ENCODE data around the gene GSTM5. TPM values are rescaled to one million over a fixed set of nuclear protein-coding genes. Genes with fewer than 3 reads are reported as not detected.
"Not testable (repeated sequence)": the region's sequence is repeated elsewhere in the genome, so short reads cannot be mapped to it uniquely, and the experiment has no call there.

GSTM5 gene
- total RNA-seq, 4 donors from 2014 or later, result 2.8 to 5.4 (median 3.0) TPM

GRCh38 chr1:109687641-109688499 is 24.2 kb upstream of the GSTM5 start, which contains the start of gene GSTM1:
Gene GSTM1, plus strand, starts transcription at chr1:109687817. Its CDS starts 57 bp downstream, at chr1:109687874.
- intact Hi-C loops (cut with DNase I), result no loop called here
- Histone ChIP-seq H3K4me3 (replicated peaks in 1 of 3) (peak within 1 kb of the TSS in 1 of 3 donors; percentile 26), H3K36me3 (no peaks in the 10 kb centered on the region), H3K27ac (peak within 1 kb of the TSS in 1 of 3 donors; percentile 36), H3K9me3 (no peaks in the 10 kb centered on the region), H3K4me1 (no peaks in the 10 kb centered on the region), H3K27me3 (no peaks in the 10 kb centered on the region)
- WGBS, 2 donors, result no CpG with 5 or more reads among the region's 46 CpGs
- TF ChIP-seq CTCF (IDR thresholded peaks at IDR 0.05) (peak in 1 of 6 experiments; percentile 28), POLR2A (IDR thresholded peaks at IDR 0.05) (no peak)
- DNase-seq, result no peak

- H3K4me3 ChIP-seq (replicated peaks in 1 of 3), result no peak overlapping the region
- WGBS, 2 donors, result no CpG with 5 or more reads among the region's 6 CpGs
- H3K4me1 ChIP-seq, result no peaks in the 10 kb centered on the region
- H3K27ac ChIP-seq, result no peak overlapping the region
- no peak for DNase-seq
- intact Hi-C loops (cut with DNase I), result no loop called here
- H3K36me3 ChIP-seq, result no peaks in the 10 kb centered on the region
- H3K27me3 ChIP-seq, result no peaks in the 10 kb centered on the region
- no peaks in the 10 kb centered on the region for H3K9me3 ChIP-seq
- TF ChIP-seq POLR2A (IDR thresholded peaks at IDR 0.05), result no peak
- TF ChIP-seq CTCF (IDR thresholded peaks at IDR 0.05), result no peak
Observed at GRCh38 chr1:109689844-109690405, 22.1 kb upstream of the GSTM5 start.

- no peak for TF ChIP-seq CTCF (IDR thresholded peaks at IDR 0.05)
- TF ChIP-seq POLR2A (IDR thresholded peaks at IDR 0.05), result no peak
- no peak overlapping the region for H3K27ac ChIP-seq
- H3K4me1 ChIP-seq, result no peaks in the 10 kb centered on the region
- no peak for DNase-seq
- H3K4me3 ChIP-seq (replicated peaks in 1 of 3), result no peak overlapping the region
- no peaks in the 10 kb centered on the region for H3K27me3 ChIP-seq
- no peaks in the 10 kb centered on the region for H3K36me3 ChIP-seq
- no CpG with 5 or more reads among the region's 6 CpGs for WGBS, 2 donors
- no peaks in the 10 kb centered on the region for H3K9me3 ChIP-seq
- intact Hi-C loops (cut with DNase I), result no loop called here
Observed at GRCh38 chr1:109691759-109692158, 20.3 kb upstream of the GSTM5 start.

- H3K9me3 ChIP-seq; H3K27me3 ChIP-seq; DNase-seq; intact Hi-C loops (cut with DNase I); H3K4me1 ChIP-seq; H3K36me3 ChIP-seq; H3K4me3 ChIP-seq (replicated peaks in 1 of 3); H3K27ac ChIP-seq: not testable (repeated sequence)
- WGBS, 2 donors, result no CpG with 5 or more reads among the region's 5 CpGs
Observed at GRCh38 chr1:109694400-109694799, 17.7 kb upstream of the GSTM5 start.

GRCh38 chr1:109695138-109695537 is 16.9 kb upstream of the GSTM5 start:
- H3K27ac ChIP-seq; H3K27me3 ChIP-seq; H3K9me3 ChIP-seq; intact Hi-C loops (cut with DNase I); H3K4me3 ChIP-seq (replicated peaks in 1 of 3); DNase-seq; H3K4me1 ChIP-seq; H3K36me3 ChIP-seq: not testable (repeated sequence)
- no CpG with 5 or more reads among the region's 3 CpGs for WGBS, 2 donors

- intact Hi-C loops (cut with DNase I), result no loop called here
- Histone ChIP-seq H3K4me3 (replicated peaks in 1 of 3) (no peak overlapping the region), H3K36me3 (no peaks in the 10 kb centered on the region), H3K27me3 (no peaks in the 10 kb centered on the region), H3K9me3 (no peaks in the 10 kb centered on the region), H3K27ac (no peak overlapping the region), H3K4me1 (no peaks in the 10 kb centered on the region)
- no peak for DNase-seq
- WGBS, 2 donors, result no CpG with 5 or more reads among the region's 4 CpGs
- TF ChIP-seq POLR2A (IDR thresholded peaks at IDR 0.05) (no peak), CTCF (IDR thresholded peaks at IDR 0.05) (no peak)
Observed at GRCh38 chr1:109697066-109697465, 15.0 kb upstream of the GSTM5 start.

- DNase-seq; H3K4me3 ChIP-seq (replicated peaks in 1 of 3); H3K9me3 ChIP-seq; intact Hi-C loops (cut with DNase I); H3K27ac ChIP-seq; H3K36me3 ChIP-seq; H3K4me1 ChIP-seq; H3K27me3 ChIP-seq: not testable (repeated sequence)
- no CpG with 5 or more reads among the region's 4 CpGs for WGBS, 2 donors
Observed at GRCh38 chr1:109697861-109698260, 14.2 kb upstream of the GSTM5 start.

GRCh38 chr1:109702940-109703339 is 9.1 kb upstream of the GSTM5 start:
- H3K9me3 ChIP-seq; H3K27me3 ChIP-seq; intact Hi-C loops (cut with DNase I); DNase-seq; H3K36me3 ChIP-seq; H3K4me1 ChIP-seq; H3K27ac ChIP-seq; H3K4me3 ChIP-seq (replicated peaks in 1 of 3): not testable (repeated sequence)
- WGBS, 2 donors, result 77% methylated on average over 3 of the region's 3 CpGs

Data from thyroid gland (tissue), 4 donors.